Stimulated activated CD4-positive, alpha-beta T cell treated with anti-CD3 and anti-CD28 coated beads, Interleukin-2, amount 100 ng/mL, for 24 hours (primary cell): Measurements from ENCODE around the gene VEGFA.

ENCODE experiments used
- DNase-seq, 2 donors: peaks; one replicate each; pipeline ENCODE4 v3.0.0-alpha.2; 2020

VEGFA gene

GRCh38 chr6:43739642-43740091 is 30.3 kb upstream of the VEGFA start:
- no peak for DNase-seq

- no peak for DNase-seq
Measured at GRCh38 chr6:43740321-43740960, 29.6 kb upstream of the VEGFA start.

- no peak for DNase-seq
Measured at GRCh38 chr6:43740961-43741764, 28.8 kb upstream of the VEGFA start.

GRCh38 chr6:43741829-43742228 is 28.2 kb upstream of the VEGFA start:
- DNase-seq, result no peak

GRCh38 chr6:43742285-43742684 is 27.7 kb upstream of the VEGFA start:
- DNase-seq, result no peak

- DNase-seq, result no peak
Measured at GRCh38 chr6:43742931-43743632, 26.9 kb upstream of the VEGFA start.

GRCh38 chr6:43743682-43744381 is 26.2 kb upstream of the VEGFA start:
- DNase-seq, result no peak

GRCh38 chr6:43744491-43744890 is 25.5 kb upstream of the VEGFA start:
- no peak for DNase-seq

- DNase-seq, result no peak
Measured at GRCh38 chr6:43744931-43745727, 24.9 kb upstream of the VEGFA start.

GRCh38 chr6:43746071-43746470 is 23.9 kb upstream of the VEGFA start:
- no peak for DNase-seq

GRCh38 chr6:43746613-43747102 is 23.4 kb upstream of the VEGFA start:
- no peak for DNase-seq

- no peak for DNase-seq
Measured at GRCh38 chr6:43747784-43748183, 22.2 kb upstream of the VEGFA start.

- no peak for DNase-seq
Measured at GRCh38 chr6:43748765-43749164, 21.2 kb upstream of the VEGFA start.

GRCh38 chr6:43749461-43749860 is 20.6 kb upstream of the VEGFA start:
- DNase-seq, result no peak

GRCh38 chr6:43750622-43751021 is 19.4 kb upstream of the VEGFA start:
- DNase-seq, result no peak

GRCh38 chr6:43753570-43754183 is 16.3 kb upstream of the VEGFA start:
- DNase-seq, result no peak

- no peak for DNase-seq
Measured at GRCh38 chr6:43757966-43758616, 11.9 kb upstream of the VEGFA start.

GRCh38 chr6:43758617-43759050 is 11.4 kb upstream of the VEGFA start:
- peak in 1 of 2 donors; percentile 29 for DNase-seq

GRCh38 chr6:43759136-43759906 is 10.7 kb upstream of the VEGFA start:
- DNase-seq, result no peak

GRCh38 chr6:43759907-43760206 is 10.2 kb upstream of the VEGFA start:
- no peak for DNase-seq
